HG03342 (cell line): ENCODE results near the gene CRYL1.
A peak's percentile ranks its signal among the peaks of the same experiment; 100 is the strongest.

Experiments
- ATAC-seq: cut with Tn5 transposase; IDR thresholded peaks from one replicate; pipeline ENCODE4 v1.9.1; 2021; ENCODE audit warnings: mild to moderate bottlenecking, moderate library complexity; ENCODE audit not compliant: unreplicated experiment

Gene CRYL1, protein sequence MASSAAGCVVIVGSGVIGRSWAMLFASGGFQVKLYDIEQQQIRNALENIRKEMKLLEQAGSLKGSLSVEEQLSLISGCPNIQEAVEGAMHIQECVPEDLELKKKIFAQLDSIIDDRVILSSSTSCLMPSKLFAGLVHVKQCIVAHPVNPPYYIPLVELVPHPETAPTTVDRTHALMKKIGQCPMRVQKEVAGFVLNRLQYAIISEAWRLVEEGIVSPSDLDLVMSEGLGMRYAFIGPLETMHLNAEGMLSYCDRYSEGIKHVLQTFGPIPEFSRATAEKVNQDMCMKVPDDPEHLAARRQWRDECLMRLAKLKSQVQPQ

DNA sequence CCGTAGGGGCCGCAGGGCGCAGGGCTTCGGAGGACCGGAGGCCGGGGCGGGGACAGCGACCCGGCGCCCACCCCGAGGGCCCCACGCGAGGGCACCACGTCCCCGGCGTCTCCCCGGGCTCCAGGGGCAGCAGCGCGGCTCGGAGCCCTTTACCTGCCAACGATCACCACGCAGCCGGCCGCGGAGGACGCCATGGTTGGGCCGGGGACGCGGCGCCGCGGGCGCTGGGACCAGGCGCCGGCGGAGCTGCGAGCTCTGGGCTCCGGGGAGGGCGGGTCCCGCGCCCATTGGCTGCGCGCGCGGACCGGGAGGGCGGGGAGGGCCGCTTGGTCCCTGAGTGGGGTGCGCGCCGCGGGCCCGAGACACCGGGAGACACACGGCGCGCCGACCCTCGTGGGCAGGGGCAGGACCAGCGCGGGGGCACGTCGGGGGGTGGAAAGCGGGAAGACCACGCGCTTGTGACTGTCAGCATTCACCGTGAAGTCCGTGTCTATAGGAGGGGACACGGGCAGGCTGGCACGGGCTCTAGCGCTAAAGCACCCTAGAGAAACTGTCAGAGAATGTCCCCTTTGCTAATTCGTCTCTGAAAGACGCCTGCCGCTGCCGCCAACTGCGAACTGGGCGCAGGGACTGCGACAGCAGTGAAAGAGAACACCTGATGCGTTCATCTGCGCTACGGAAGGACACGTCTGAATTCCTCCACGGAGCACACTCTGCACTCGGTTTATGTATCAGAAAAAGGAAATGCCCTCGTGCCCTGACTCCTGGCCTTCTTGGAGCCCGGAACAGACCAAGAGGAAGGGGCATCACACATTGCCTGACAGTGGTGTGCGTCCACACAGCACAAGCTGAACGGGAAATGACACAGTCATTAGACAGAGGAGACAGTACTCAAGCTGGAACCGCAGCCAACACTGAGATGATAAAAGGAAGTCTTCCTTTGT, at the start of gene CRYL1:
CRYL1 (minus strand) TSS at position 257 of the 944 bp plus-strand sequence; CDS start at position 194, 63 bp downstream.
- ATAC-seq = peak; percentile 66

DNA sequence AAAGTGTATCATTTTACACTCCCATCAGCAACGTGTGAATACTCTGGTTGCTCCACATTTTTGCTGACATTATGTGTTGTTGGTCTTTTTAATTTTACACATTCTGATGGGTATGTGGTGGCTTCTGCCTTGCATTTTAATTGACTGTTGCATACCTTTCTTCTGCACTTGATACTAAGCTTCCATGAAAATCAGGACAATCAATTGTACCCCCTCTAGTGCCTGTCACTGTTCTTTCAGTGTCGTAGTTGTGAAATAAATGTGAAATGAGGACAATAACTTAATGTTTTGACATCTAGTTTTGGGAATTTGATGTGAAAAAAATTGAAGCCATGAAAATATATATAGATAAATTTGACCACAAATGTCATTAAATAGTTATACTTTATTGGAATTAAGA, 48.0 kb upstream of the CRYL1 start:
- ATAC-seq = no peak

DNA sequence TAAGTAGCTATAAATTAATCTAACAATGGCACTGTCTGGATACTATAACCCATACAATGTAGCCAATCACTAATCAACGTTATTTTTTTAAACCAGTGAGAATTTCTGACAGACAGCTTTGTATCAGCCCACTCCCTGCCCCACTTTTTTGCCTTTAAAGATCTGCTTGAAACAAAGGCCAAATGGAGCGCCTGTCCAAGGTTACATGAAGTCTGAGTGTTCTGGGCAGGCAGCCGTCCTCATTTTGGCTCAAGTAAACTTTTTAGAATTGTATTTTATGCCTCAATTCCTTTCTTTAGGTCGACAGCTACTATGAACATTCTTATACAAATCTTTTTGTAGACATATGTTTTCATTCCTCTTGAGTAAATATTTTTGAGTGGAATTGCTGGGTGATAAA, 47.5 kb upstream of the CRYL1 start:
- no peak for ATAC-seq

DNA sequence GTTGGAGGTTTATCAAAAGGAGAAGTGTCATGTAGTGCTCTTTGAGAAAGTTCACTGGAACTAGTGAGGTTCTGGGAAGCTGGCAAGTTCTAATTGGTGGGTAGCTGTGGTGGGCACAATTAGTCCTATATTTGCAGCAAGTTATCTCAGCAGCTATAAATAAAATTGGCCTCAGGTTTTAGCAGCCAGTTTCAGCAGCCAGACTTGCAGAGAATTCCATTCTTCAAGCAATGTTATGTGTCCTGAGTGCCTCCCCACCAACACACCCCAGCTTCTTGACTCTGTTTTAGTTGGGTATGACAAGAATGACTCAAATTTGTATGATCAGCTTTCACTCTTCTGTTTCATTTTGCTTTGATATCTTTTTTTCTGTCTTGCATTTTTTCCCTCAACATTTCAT, 46.0 kb upstream of the CRYL1 start:
- ATAC-seq = no peak

DNA sequence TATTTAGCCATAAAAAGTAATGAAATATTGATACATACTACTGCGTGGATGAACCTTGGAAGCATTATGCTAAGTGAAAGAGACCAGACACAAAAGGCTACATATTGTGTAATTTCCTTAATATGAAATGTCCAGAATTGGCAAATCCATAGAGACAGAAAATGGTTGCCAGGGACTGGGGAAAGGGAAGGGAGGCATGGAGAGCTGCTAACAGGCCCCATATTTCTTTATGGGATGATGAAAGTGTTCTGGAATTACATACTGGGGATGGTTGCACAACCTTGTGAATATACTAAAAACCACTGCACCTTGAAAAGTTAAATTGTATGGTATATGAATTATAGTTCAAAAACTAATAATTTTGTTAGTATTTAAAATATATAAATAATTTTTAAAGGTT, 44.9 kb upstream of the CRYL1 start:
- no peak for ATAC-seq

DNA sequence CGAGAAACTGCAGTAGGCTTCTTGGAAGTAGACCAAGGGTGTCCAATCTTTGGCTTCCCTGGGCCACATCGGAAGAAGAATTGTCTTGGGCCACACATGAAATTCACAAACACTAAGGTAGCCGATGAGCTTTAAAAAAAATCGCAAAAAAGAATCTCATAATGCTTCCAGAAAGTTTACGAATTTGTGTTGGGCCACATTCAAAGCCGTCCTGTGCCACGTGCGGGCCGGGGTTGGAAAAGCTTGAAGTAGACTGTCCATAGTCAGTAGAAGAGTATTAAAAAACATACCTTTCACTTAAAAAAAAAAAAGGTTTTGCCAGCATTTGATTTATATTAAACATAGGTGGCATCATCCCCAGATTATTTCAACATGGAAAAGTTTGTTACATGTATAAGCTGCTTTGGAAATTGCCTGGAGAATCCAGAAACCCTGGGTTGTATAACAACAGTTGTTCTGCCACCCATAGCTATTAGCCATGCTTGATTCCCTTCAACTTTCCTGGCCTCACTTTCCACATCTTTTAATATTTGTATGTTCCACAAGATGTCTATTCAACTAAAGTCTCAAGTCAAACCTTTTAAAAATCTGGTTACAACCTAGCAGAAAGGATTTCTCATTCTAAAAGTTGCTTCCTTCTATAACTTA, 42.3 kb upstream of the CRYL1 start:
- ATAC-seq = no peak

DNA sequence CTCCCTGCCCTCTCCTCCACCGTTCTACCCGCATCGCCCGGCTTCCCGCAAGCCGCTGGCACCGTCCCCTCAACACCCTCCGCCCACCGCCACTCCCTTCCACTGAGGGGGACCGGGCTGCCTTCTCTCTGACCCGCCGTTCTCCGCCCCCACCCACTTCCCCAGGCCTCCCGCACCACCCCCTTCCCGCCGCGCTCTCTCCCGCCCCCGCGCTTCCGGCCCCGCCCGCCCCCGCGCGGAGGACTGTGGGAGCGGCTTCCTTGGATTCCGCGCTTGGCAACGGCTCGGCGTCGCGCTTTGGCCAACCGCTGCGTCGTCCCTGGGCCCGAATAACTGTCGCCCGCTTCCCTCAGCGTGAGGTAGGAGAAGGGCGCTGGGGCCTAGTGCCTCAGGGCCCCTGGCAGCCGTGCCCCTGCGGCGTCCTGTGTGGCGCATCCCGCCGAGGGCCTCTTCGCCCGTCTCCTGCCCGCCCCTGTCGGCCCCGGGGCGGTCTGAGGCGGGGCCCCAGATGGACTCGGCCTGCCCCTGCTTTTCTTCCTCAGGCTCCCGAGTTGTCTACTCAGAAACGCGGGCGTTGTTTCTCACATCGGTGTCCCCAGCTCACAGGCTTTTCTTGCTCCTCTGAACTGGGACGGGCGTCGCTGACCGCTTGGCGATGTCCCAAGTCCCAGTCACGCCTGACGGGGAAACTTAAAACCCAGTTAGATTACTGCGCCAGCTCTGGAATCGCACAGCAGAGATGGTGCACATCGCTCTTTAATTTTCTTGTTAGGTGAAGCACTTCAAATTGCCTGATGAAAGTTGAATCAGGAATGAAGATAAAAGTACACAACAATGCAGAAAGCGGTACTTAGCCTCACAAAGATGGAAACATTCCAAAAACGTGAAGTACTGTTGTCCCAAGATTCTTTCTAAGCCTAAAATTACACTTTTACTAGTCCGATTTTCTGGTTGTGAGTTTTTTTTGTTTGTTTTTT, 41.5 kb upstream of the CRYL1 start, which contains the start of gene IFT88:
IFT88 (plus strand) TSS at position 260 of the 977 bp plus-strand sequence. CDS start 7,229 bp downstream, outside the sequence.
- ATAC-seq = peak; percentile 86

DNA sequence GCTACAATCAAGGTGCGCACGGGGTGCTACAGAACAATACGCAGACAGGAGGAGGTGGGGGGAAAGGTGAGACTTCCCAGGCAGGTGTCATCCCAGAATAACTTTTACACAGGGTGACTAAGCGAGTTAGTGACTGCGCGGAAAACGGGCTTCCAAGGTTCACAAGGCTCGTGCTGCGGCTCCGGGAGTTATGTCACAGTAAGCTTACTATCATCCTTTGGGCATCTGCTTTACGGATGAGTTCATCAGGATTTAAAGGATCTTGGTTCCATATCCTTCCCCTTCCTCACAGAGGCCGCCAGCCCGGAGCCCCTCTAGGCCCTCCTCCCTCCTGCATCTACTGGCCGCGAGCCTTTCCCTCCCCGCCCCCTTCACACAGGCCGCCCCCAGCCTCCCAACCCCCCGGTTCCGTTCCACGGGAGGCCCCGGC, 40.8 kb upstream of the CRYL1 start:
- ATAC-seq = peak; percentile 38

DNA sequence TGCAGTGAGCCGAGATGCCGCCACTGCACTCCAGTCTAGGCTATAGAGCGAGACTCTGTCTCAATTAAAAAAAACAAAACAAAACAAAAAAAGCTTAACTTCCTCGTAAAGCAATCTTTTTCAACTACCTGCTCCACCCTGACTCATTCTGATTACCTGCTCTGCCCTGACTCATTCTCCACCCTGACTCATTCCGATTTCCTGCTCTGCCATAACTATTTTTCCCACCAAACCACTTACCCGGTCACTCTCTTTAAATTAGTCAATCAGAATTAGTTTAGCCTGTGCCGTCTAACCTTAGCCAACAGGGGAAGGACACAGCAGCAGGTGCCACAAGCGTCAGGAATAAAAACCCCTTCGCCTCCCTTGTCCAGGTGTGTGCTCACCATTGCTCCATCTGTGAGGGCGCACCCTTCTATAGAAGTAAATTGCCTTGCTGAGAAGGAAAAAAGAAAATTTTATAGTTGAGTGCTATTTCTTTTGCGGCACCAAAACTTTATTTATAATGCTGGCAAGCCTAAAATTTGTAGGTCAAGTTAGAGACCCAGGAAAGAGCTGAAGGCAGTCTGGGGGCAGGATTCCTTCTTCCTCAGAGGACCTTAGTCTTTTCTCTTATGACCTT, 39.6 kb upstream of the CRYL1 start:
- no peak for ATAC-seq

DNA sequence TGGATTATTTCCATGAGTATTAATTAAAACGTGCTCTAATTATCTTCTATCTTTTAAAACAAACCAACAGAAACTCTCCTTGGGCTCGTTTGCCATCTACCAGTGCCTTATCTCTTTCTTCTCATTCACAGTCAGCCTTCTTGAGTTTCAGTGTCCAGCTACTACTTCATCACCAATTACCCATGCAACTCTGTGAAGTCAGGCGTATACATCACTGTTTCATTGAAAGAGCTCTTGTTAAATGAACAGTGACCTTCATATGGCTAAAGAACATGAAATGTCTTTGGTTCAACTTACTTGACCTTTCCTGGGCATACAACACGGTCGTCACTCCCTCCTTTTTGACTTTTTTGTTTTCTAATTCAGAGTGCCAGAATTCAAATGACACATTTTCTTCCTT, 36.1 kb upstream of the CRYL1 start:
- no peak for ATAC-seq

DNA sequence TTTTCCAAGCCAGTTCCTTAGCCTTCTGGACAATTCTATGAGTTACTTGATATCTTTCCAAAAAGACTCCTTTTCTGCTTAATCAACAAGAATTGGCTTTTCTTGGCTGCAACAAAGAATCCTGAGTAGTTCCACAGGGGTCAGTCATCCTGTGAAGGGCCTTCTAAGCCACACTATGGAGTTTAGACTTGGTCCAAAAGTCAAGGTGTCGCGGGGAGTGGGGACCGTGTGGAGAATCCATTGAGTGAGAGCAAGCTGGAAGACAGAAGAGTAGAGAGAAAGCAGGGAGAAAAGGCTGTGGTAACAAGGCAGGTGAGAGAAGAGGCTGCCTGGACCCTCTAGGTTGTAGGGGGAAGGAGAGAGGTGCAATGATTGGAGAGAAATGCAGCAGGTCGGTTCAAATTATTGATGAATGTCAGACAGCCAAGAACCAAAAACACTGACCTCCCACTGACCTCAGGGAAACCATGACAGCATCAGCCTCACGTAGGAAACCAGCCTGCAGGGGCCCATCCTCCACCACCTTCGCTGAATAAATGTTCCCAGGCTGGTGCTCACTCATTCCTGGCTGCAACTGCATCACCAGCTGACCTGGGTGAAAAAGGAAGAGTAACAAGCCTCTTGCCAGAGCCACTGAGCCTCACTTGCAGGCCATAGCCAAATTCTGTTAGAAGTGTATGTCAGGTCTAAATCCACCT, 34.2 kb upstream of the CRYL1 start:
- ATAC-seq = no peak

DNA sequence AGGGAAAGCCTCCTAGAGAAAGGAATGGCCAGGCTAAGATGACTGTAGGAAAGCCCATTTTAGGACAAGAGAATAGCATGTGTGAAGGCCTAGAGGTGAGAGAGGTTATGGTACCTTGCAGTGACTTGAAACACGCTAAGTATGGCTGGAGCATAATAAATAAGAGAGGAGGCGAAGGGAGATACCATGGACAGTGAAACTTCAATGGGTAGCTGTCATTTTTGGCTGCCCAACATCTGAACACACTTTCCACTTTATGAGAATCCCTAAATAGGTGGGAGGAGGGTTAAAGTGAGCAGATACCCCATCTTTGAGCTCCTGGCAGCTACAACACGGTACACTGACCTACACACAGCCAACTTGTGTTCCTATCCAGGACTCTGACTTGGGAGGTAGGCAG, 33.3 kb upstream of the CRYL1 start:
- ATAC-seq = no peak

DNA sequence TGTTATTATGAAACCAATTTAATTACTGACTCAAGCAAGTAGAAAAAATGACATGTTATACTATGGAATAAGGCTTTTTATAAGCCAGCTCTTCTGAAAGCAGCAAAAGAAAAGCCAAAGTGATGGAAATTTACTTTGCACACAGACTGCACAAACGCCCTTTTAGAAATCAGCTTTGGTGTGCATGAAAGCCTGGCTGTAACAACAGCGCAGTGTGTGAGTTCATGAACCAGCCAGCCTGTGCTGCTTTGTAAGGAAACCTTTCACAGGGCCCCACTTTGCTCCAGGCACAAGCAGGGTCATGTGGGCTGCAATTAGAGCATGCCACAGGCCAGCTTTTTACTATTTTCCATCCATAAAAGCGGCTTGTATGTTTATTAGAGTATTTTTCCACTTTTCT, 27.7 kb upstream of the CRYL1 start:
- ATAC-seq = no peak

DNA sequence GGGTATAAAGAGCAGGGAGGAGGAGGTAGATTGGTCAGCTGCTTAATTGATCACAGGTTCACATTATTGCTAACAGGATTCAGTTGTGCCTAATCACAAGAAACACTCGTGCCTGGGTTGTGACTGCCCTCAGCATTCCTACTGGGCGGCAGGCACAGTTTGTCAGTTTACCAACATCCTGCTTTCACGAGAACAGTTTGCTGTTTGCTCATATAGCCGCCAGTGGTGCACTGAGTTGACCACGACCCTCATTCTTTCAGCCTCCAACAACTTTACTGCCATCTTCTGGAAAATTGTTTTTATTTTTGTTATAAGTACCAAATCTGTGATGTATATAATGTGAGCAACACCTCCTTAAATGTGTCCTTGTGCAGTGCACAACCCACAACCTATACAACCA, 25.1 kb upstream of the CRYL1 start:
- ATAC-seq = no peak

DNA sequence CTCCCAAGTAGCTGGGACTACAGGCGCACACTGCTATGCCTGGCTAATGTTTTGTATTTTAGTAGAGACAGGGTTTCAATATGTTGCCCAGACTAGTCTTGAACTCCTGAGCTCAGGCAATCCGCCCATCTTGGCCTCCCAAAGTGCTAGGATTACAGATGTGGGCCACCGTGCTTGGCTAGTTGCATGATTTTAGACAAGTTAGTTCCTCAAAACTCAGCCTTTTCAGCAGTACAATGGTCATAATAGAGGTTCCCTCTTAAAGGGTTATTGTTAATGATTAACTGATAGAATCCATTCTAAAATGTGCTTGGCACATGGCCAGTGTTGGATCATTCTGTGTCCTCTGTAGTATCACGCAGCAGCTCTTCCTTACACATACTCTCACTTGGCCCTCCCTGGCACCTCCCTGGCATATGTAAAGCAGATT, 21.8 kb upstream of the CRYL1 start:
- ATAC-seq = no peak

DNA sequence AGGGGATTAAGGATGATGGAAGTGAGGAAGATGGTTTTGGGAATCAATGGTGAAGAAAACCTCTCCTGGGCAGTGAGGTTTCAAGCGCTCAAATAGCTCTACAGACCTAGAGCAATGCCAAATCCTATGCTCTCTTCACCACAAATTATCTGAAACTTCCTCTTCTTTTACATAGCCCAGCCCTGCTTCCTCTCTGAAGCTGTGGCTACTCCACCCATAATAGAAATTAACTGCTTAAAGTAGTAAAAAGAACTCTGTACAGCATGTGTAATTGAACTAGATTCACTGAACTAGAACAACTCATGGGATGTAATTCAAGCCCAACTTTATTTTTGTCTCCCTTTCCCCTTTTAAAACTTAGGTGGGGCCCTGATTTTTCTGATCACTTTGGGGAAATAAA, 20.9 kb upstream of the CRYL1 start:
- peak; percentile 59 for ATAC-seq

DNA sequence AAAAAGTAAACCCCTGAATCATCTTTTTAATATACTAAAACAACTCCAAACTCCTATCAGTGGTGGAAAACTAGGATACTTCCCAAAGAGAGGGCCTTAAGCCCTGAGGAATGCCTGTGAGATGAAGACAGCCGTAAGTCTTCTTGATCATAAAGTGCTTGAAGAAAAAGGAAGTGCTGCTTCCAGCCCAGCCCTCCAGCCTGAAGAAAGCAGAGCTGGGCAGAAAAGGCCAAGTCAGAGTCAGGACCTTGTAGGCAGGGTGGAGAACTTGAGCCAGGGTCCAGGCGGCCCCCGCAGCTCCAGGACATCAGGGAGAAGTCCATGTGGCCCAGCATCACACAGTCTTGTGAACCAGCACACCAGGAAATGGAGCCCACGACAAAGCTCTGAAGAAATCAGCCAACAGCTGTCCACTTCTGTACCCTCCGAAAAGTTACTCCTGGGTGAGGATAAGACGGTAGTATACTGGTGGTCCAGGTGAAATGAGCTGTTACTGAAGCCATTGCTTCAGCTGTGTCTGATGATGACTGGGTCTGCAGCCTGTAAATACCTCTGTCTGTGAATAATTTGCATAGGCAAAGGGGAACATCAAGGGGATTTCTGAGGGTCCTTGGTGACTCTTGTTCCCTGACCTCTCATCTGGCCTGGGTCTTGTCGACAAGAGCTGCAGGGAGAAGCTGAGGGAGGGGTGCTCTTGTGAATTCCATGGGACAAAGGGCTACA, 18.7 kb upstream of the CRYL1 start:
- no peak for ATAC-seq

DNA sequence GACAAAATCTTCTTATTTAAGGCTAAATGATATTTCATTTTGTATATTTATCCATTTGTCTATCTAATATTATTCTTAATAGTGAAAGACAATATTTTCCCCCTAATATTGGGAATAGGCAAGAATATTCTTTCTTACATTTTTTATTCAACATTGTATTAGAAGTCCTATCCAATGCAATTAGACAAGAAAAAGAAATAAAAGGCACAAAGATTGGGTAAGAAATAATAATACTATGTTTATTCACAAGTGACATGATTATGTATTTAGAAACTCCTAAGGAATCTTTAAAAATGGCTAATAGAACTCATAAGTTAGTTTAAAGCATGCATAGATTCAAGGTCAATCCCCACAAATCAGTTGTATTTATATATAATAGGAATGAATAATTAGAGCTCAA, 11.3 kb upstream of the CRYL1 start:
- ATAC-seq = no peak
